Endothelial cell of umbilical vein (primary cell): Measurements from ENCODE around the gene LEP. TPM values are rescaled to one million over a fixed set of nuclear protein-coding genes. Genes with fewer than 3 reads are reported as not detected.

Experiments
- BruUV-seq: library from RNA; stranded (reverse); fragments of 400-500 nt; replicated peaks from 2 replicates; lab custom pipeline; 2021; lab: Mats Ljungman, UMichigan
- CTCF ChIA-PET: fragments of 300-600, 350-600 bp; sonication (Branson Sonifier 250); formaldehyde crosslinking; loops from one replicate; lab custom pipeline; 2021; ENCODE audit warnings: antibody characterized with exemption, inconsistent platforms; lab: Charles Lee
- POLR2A ChIA-PET: fragments of 300-600, 350-600 bp; sonication (Branson Sonifier 250); formaldehyde crosslinking; loops from one replicate; lab custom pipeline; 2021; ENCODE audit warnings: antibody characterized with exemption, inconsistent platforms; lab: Charles Lee
- DNase-seq: peaks from one replicate; pipeline ENCODE4 v3.0.0-alpha.2; 2011; ENCODE audit warnings: low read depth, low spot score
- FAIRE-seq: peaks from 2 replicates; lab custom pipeline; 2011; peaks lifted over from hg19 to GRCh38; lab: Jason Lieb, UNC
- H2AFZ ChIP-seq: 2 replicates; pipeline ENCODE4 v1.6.0; 2012; ENCODE audit warnings: low read depth, low read length, control low read depth, inconsistent platforms
- H3K27ac ChIP-seq: 2 replicates; pipeline ENCODE4 v1.5.1; 2011; ENCODE audit warnings: low read depth, mild to moderate bottlenecking, control low read depth, low read length, moderate library complexity; ENCODE audit not compliant: insufficient read depth
- H3K27me3 ChIP-seq, 2 experiments: 2 replicates each; pipeline versions ENCODE4 v1.6.0 to v1.6.1; 2011; ENCODE audit warnings: low read length in 2 of 2, mixed read lengths in 1 of 2; ENCODE audit not compliant: control insufficient read depth in 2 of 2, insufficient read depth in 2 of 2
- H3K36me3 ChIP-seq, 2 experiments: 2 replicates in 1 of 2; 3 replicates in 1 of 2; pipeline ENCODE4 v1.5.1; 2011; ENCODE audit warnings: low read length in 2 of 2, mild to moderate bottlenecking in 1 of 2, moderate library complexity in 1 of 2; ENCODE audit not compliant: control insufficient read depth in 2 of 2, insufficient read depth in 2 of 2; ENCODE audit errors: extremely low read depth in 1 of 2
- H3K4me1 ChIP-seq: 3 replicates; pipeline ENCODE4 v1.5.1; 2011; ENCODE audit warnings: mild to moderate bottlenecking, low read length; ENCODE audit not compliant: control insufficient read depth, insufficient read depth; ENCODE audit errors: extremely low read depth
- H3K4me2 ChIP-seq: 2 replicates; pipeline ENCODE4 v1.6.1; 2011; ENCODE audit warnings: low read length, control low read depth, mixed read lengths; ENCODE audit not compliant: insufficient read depth
- H3K4me3 ChIP-seq, 3 experiments: fragments of 200-600 bp in 1 of 3; sonication (generic), shearing (Covaris generic) in 1 of 3; replicated peaks in 1 of 3; 2 replicates each; pipeline ENCODE4 v1.5.1; 2011 to 2016; ENCODE audit warnings: control low read depth in 3 of 3, low read length in 3 of 3, mild to moderate bottlenecking in 2 of 3, inconsistent platforms in 1 of 3, low read depth in 1 of 3, moderate library complexity in 1 of 3; ENCODE audit not compliant: insufficient read depth in 1 of 3
- H3K79me2 ChIP-seq: 2 replicates; pipeline ENCODE4 v1.6.0; 2012; ENCODE audit warnings: low read length, inconsistent platforms; ENCODE audit not compliant: control insufficient read depth, insufficient read depth
- H3K9ac ChIP-seq: replicated peaks from 2 replicates; pipeline ENCODE3; 2011; ENCODE audit warnings: low read length, control low read depth; ENCODE audit not compliant: insufficient read depth; ENCODE audit errors: extremely low read depth
- H3K9me1 ChIP-seq: replicated peaks from 3 replicates; pipeline ENCODE4 v1.6.0; 2011; ENCODE audit warnings: mild to moderate bottlenecking, low read length; ENCODE audit not compliant: control insufficient read depth, insufficient read depth; ENCODE audit errors: extremely low read depth
- H3K9me3 ChIP-seq: replicated peaks from 2 replicates; pipeline ENCODE4 v1.5.1; 2012; ENCODE audit warnings: low read length, inconsistent platforms; ENCODE audit not compliant: control insufficient read depth, insufficient read depth
- H4K20me1 ChIP-seq: replicated peaks from 2 replicates; pipeline ENCODE3; 2011; ENCODE audit warnings: mild to moderate bottlenecking, low read length; ENCODE audit not compliant: control insufficient read depth, insufficient read depth; ENCODE audit errors: extremely low read depth
- CTCF ChIP-seq, 2 donors: IDR thresholded peaks; 1 replicate in 1 of 2; 2 replicates in 1 of 2; pipeline ENCODE4 v1.5.1; 2011; ENCODE audit warnings: low read length in 2 of 2, mild to moderate bottlenecking in 2 of 2, moderate library complexity in 2 of 2, control low read depth in 1 of 2, inconsistent platforms in 1 of 2, low read depth in 1 of 2; ENCODE audit not compliant: insufficient read depth in 1 of 2; ENCODE audit errors: extremely low read depth in 1 of 2
- EZH2 ChIP-seq: IDR thresholded peaks from 2 replicates; pipeline ENCODE4 v1.6.1; 2012; ENCODE audit warnings: borderline replicate concordance, low read depth, mild to moderate bottlenecking, moderate library complexity, low read length, inconsistent platforms; ENCODE audit not compliant: severe bottlenecking
- FOS ChIP-seq: IDR thresholded peaks from 2 replicates; pipeline ENCODE4 v1.6.1; 2011; ENCODE audit warnings: mild to moderate bottlenecking, low read length, moderate library complexity, borderline replicate concordance; ENCODE audit not compliant: insufficient read depth
- GATA2 ChIP-seq: IDR thresholded peaks from 2 replicates; pipeline ENCODE4 v1.7.0; 2011; ENCODE audit warnings: low read depth, mild to moderate bottlenecking, moderate library complexity, mixed read lengths, low read length; ENCODE audit not compliant: insufficient read length, insufficient read depth
- JUN ChIP-seq: IDR thresholded peaks from 2 replicates; pipeline ENCODE4 v1.6.1; 2011; ENCODE audit warnings: borderline replicate concordance, low read depth; ENCODE audit not compliant: insufficient read length, insufficient read depth
- MAX ChIP-seq: IDR thresholded peaks from 2 replicates; pipeline ENCODE4 v1.6.1; 2011; ENCODE audit not compliant: insufficient read depth, insufficient read length
- MYC ChIP-seq: IDR thresholded peaks from one replicate; pipeline ENCODE4 v1.6.1; 2011; ENCODE audit warnings: mild to moderate bottlenecking, low read depth, low read length
- POLR2A ChIP-seq: IDR thresholded peaks from 2 replicates; pipeline ENCODE4 v1.6.1; 2012; ENCODE audit warnings: low read depth, mild to moderate bottlenecking, control low read depth, low read length
- POLR2AphosphoS5 ChIP-seq: IDR thresholded peaks from 2 replicates; pipeline ENCODE4 v1.6.1; 2012; ENCODE audit warnings: low read depth, mild to moderate bottlenecking, control low read depth, low read length, moderate library complexity; ENCODE audit not compliant: insufficient read depth
- dilution Hi-C: fragments of 300-500 bp; cut with MboI; formaldehyde crosslinking; loops from one replicate; pipeline ENCODE4 v1.15.0; 2019; ENCODE audit warnings: low sequenced_read_pairs; ENCODE audit not compliant: extremely low pct_ligation_motif_present
- intact Hi-C: fragments of 100-400 bp; cut with micrococcal nuclease; formaldehyde crosslinking; loops from one replicate; pipeline ENCODE4 v1.10.0; 2022
- polyA plus RNA-seq, 4 experiments: library from polyadenylated mRNA; depleted of rRNA in 3 of 4; stranded (reverse) in 3 of 4; unstranded in 1 of 4; fragments of >200 nt; gene quantifications; 2 replicates each; pipeline versions ENCODE4 v1.2.1 to v1.2.3, GENCODE V29; 2011 to 2012; ENCODE audit warnings: missing spikeins in 1 of 4
- total RNA-seq: library from RNA; stranded (reverse); gene quantifications from 2 replicates; pipeline ENCODE4 v1.2.3, GENCODE V29; 2021

Gene LEP
- total and polyA plus RNA-seq, 2 donors (not counting 3 experiments of a cell fraction or from before 2014, with no cell fraction given) = not detected

GRCh38 chr7:128234476-128235026 lies 6.5 kb upstream of the LEP start:
- Histone ChIP-seq H2AFZ (no peak overlapping the region), H3K4me1 (no peaks in the 10 kb centered on the region), H3K79me2 (no peaks in the 10 kb centered on the region), H3K9ac (no peak overlapping the region), H3K9me1 (no peaks in the 10 kb centered on the region), H3K4me2 (no peak overlapping the region), H3K4me3 (no peak overlapping the region), H3K27me3 (peaks cover 10 to 11% of the 10 kb centered on the region in 2 experiments), H3K9me3 (no peaks in the 10 kb centered on the region), H4K20me1 (no peaks in the 10 kb centered on the region), H3K36me3 (no peaks in the 10 kb centered on the region), H3K27ac (no peak overlapping the region)
- no TSS peak for BruUV-seq
- dilution Hi-C loops (no loop called here), intact Hi-C loops (no loop called here)
- FAIRE-seq (no peak), DNase-seq (no peak)
- TF ChIP-seq MAX (no peak), CTCF (IDR thresholded peaks at IDR 0.05; ENCODE audit: extremely low read depth in 1 of 2, insufficient read depth in 1 of 2, low read depth in 1 of 2, low read length in 2 of 2) (no peak), GATA2 (no peak), JUN (no peak), POLR2AphosphoS5 (no peak), POLR2A (no peak), MYC (no peak), EZH2 (no peak), FOS (no peak)
- ChIA-PET POLR2A (no interaction called here), CTCF (no interaction called here)
